ENCODE data around the gene TRAF3IP1.

The TRAF3IP1 gene

DNA sequence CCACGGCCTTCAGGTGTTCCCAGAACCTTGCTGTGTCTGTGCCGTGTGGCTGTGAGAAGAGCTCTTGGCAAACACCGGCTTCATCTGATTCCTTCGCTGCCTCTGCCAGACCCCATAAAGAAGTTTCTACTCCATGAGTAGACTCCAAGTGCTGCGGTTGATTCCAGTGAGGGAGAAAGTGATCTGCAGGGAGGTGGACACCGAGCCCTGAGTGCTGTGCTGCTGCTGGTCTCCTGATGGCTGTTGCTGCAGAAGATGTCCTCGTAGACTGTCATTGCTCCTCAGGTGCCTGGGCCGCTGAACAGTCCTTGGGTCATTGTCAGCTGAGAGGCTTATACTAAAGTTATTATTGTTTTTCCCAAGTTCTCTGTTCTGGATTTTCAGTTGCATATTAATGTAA lies 126.1 kb downstream of the TRAF3IP1 start:
- Histone ChIP-seq H3K27ac (no peak overlapping the region), H3K36me3 (ENCODE audit: insufficient read depth, low read length) (peaks cover 31% of the 10 kb centered on the region), H3K4me3 (no peak overlapping the region), H3K9ac (ENCODE audit: insufficient read length) (no peak overlapping the region), H3K9me3 (ENCODE audit: low read depth, low read length) (no peaks in the 10 kb centered on the region)
- DNase-seq (ENCODE audit: low read depth, low spot score): no peak
- TF ChIP-seq FOXP2 (optimal IDR thresholded peaks at IDR 0.05; ENCODE audit: control extremely low read depth, extremely low read length, insufficient read depth) (no peak), EZH2 (IDR thresholded peaks at IDR 0.05) (no peak), POLR2AphosphoS5 (IDR thresholded peaks at IDR 0.05; ENCODE audit: borderline replicate concordance, low read depth, low read length) (no peak)

DNA sequence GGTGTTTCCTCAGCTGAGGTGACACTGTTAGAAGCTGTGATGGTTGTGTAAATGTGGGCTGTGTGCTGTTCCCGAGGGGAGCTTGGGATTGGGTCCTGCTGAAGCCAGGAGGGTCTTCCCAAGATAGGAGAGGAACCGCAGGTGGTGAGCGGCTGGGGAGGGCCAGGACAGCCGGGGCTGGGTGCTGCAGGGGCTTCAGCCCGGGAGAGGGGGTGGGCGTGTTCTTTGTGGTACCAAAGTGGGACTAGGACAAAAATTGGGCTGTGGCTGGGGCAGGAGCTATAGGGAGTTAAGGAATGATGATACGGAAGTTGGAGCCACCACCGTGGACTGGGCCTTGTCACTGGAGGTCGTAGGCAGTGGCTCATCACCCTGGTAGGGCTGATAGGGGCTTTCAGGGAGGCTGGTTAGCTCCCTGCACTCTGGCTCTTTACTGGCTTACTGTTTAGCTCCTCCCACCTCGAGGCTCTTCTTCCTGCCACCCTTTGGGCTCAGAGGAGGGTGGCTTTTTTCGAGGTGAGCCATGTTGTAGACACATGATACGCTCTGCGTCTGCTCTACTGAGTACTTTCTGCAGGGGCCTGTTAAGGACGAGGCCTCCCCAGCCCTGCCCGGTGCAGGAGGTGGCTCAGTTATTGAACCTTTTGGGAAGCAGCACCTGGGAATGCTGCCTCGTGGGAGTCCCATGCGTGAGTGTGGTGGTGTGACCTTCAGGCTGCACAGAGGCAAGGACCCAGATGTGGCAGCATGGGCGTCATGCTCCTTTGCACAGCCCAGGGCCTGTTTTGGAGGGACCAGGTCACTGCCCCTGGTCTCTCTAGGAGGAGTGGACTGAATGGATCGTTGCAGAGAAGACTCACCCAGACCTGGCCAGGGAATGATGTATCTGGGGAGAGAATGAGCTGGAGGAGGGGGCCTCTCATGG lies 128.0 kb downstream of the TRAF3IP1 start:
- Histone ChIP-seq H3K9me3 (ENCODE audit: low read depth, low read length) (no peaks in the 10 kb centered on the region), H3K9ac (ENCODE audit: insufficient read length) (no peak overlapping the region), H3K27ac (no peak overlapping the region), H3K4me3 (no peak overlapping the region), H3K36me3 (ENCODE audit: insufficient read depth, low read length) (peaks cover 31% of the 10 kb centered on the region)
- TF ChIP-seq POLR2AphosphoS5 (IDR thresholded peaks at IDR 0.05; ENCODE audit: borderline replicate concordance, low read depth, low read length) (no peak), EZH2 (IDR thresholded peaks at IDR 0.05) (no peak)
- no peak for DNase-seq (ENCODE audit: low read depth, low spot score)

DNA sequence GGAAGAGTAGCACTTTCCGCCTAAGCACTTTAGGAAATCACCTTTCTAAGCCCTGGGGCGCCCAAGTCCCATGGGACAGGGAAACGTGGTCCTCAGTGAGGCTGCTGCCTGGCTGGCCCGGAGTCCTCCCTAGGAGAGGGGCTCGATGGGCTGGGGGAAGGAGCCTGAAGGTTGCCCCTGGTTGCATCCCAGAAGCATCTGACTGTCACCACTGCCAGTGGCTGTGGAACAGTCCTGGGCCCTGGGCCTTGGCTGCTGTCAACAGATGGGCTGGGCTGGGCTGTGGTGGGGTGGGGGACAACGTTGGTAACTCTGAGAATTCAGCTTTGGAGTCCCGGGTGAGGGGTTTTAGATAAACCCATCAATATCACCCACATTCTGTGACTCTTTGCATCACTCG lies 128.9 kb downstream of the TRAF3IP1 start:
- peaks cover 31% of the 10 kb centered on the region for H3K36me3 ChIP-seq (ENCODE audit: insufficient read depth, low read length)
- H3K4me3 ChIP-seq: no peak overlapping the region
- H3K27ac ChIP-seq: no peak overlapping the region
- H3K9ac ChIP-seq (ENCODE audit: insufficient read length): no peak overlapping the region
- TF ChIP-seq EZH2 (IDR thresholded peaks at IDR 0.05): no peak
- no peak for TF ChIP-seq POLR2AphosphoS5 (IDR thresholded peaks at IDR 0.05; ENCODE audit: borderline replicate concordance, low read depth, low read length)
- TF ChIP-seq FOXP2 (optimal IDR thresholded peaks at IDR 0.05; ENCODE audit: control extremely low read depth, extremely low read length, insufficient read depth): no peak
- H3K9me3 ChIP-seq (ENCODE audit: low read depth, low read length): no peaks in the 10 kb centered on the region
- DNase-seq (ENCODE audit: low read depth, low spot score): no peak

DNA sequence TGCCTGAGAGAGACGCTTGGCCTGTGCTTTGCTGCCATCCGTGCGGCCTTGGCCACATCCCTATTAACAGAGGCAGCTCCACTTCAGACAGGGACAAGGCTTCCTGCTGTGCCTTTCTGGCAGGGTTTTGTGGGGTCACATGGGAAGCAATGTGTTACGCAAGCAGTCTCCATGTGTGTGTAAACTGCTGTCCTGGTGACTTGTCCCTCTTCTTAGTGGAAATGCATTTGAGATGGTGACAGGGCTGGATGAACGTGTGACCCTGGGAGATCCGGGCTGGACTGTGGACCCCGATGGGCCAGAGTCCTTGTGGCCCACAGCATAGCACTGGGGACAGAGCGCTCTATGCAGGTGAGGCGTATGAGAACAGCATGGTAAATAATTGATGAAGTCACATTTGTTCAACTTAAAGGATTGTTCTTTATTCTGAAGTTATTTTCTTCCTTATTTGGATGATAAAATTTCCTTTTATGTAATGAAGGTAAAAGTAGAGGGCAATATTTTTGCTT lies 129.6 kb downstream of the TRAF3IP1 start:
- Histone ChIP-seq H3K4me3 (no peak overlapping the region), H3K27ac (no peak overlapping the region), H3K36me3 (ENCODE audit: insufficient read depth, low read length) (peaks cover 24% of the 10 kb centered on the region; the same call in 1 of the 2 replicates), H3K9me3 (ENCODE audit: low read depth, low read length) (no peaks in the 10 kb centered on the region), H3K9ac (ENCODE audit: insufficient read length) (no peak overlapping the region)
- TF ChIP-seq FOXP2 (optimal IDR thresholded peaks at IDR 0.05; ENCODE audit: control extremely low read depth, extremely low read length, insufficient read depth) (no peak), EZH2 (IDR thresholded peaks at IDR 0.05) (no peak), POLR2AphosphoS5 (IDR thresholded peaks at IDR 0.05; ENCODE audit: borderline replicate concordance, low read depth, low read length) (no peak)
- no peak for DNase-seq (ENCODE audit: low read depth, low spot score)

DNA sequence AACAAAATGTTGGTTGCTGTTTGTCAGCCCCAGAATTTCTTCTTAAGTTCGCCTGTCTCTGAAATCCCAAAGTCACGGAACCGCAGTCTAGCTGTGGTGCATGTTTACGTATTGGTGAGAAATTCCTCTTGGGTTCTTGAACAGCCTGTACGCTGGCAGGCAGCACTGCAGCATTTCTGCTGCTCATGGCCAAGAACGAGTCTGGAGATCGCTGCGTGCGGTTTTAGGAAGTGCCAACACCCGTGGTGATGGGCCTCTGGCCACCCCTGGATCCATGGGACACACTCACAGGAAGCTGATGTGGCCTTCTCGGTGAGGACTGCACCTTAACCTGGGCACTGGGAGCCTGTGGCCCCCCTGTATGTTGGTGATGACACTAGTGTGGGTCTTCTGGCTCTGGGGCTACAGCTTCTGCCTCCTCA lies 130.1 kb downstream of the TRAF3IP1 start:
- H3K27ac ChIP-seq: no peak overlapping the region
- no peak for TF ChIP-seq FOXP2 (optimal IDR thresholded peaks at IDR 0.05; ENCODE audit: control extremely low read depth, extremely low read length, insufficient read depth)
- no peaks in the 10 kb centered on the region for H3K9me3 ChIP-seq (ENCODE audit: low read depth, low read length)
- no peak for DNase-seq (ENCODE audit: low read depth, low spot score)
- H3K36me3 ChIP-seq (ENCODE audit: insufficient read depth, low read length): peaks cover 22% of the 10 kb centered on the region; the same call in 1 of the 2 replicates
- H3K4me3 ChIP-seq: no peak overlapping the region
- H3K9ac ChIP-seq (ENCODE audit: insufficient read length): no peak overlapping the region
